Neural progenitor cell (in vitro differentiated cells): ENCODE results near the gene SFSWAP.

Experiments
- EZH2 ChIP-seq: fragments of 200-600 bp; sonication (generic); IDR thresholded peaks from 2 replicates; pipeline ENCODE4 v1.6.1; 2017; ENCODE audit warnings: antibody characterized with exemption, mild to moderate bottlenecking, moderate library complexity
- EZH2phosphoT487 ChIP-seq: fragments of 200-600 bp; sonication (generic); IDR thresholded peaks from 2 replicates; pipeline ENCODE4 v1.6.1; 2017; ENCODE audit warnings: antibody characterized with exemption
- TF ChIP-seq, protein P1 (sequence below): fragments of 200-600 bp; sonication (generic); IDR thresholded peaks from 2 replicates; pipeline ENCODE4 v1.5.1; 2017; ENCODE audit warnings: antibody characterized with exemption, mild to moderate bottlenecking

DNA sequence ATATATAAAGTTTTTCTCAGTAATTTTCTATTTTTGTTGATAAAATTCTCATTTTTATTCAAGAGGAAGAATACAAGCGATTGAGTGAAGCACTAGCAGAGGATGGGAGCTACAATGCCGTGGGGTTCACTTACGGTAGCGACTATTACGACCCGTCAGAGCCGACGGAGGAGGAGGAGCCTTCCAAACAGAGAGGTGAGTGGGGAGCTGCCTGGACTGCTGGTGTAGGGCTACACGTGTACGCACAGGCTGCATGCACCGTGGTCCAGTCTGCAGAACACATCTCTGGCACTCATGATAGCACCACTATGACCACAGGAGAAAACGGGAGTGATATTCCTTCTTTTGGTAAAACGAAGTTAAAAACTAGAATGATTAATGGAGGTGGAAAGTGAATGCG lies 3.9 kb downstream of the SFSWAP start:
- TF ChIP-seq, protein P1, sequence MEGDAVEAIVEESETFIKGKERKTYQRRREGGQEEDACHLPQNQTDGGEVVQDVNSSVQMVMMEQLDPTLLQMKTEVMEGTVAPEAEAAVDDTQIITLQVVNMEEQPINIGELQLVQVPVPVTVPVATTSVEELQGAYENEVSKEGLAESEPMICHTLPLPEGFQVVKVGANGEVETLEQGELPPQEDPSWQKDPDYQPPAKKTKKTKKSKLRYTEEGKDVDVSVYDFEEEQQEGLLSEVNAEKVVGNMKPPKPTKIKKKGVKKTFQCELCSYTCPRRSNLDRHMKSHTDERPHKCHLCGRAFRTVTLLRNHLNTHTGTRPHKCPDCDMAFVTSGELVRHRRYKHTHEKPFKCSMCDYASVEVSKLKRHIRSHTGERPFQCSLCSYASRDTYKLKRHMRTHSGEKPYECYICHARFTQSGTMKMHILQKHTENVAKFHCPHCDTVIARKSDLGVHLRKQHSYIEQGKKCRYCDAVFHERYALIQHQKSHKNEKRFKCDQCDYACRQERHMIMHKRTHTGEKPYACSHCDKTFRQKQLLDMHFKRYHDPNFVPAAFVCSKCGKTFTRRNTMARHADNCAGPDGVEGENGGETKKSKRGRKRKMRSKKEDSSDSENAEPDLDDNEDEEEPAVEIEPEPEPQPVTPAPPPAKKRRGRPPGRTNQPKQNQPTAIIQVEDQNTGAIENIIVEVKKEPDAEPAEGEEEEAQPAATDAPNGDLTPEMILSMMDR, result no peak
- TF ChIP-seq EZH2 (no peak), EZH2phosphoT487 (no peak)
